HG03520 (cell line): ENCODE results near the gene DAG1.

Experiments
- ATAC-seq: cut with Tn5 transposase; IDR thresholded peaks from one replicate; pipeline ENCODE4 v1.9.1; 2021; ENCODE audit warnings: mild to moderate bottlenecking, moderate library complexity; ENCODE audit not compliant: unreplicated experiment

DAG1 gene

GRCh38 chr3:49469936-49470713 is at the start of gene DAG1:
Gene DAG1, plus strand, starts transcription at chr3:49470267. Its CDS starts 40,268 bp downstream, at chr3:49510535.
- ATAC-seq, result peak; percentile 79

GRCh38 chr3:49421890-49422378 is 48.1 kb upstream of the DAG1 start:
- no peak for ATAC-seq

- ATAC-seq, result no peak
These were observed 47.5 kb upstream of the DAG1 start, which contains the start of gene AMT for GRCh38 chr3:49422379-49423248. Gene AMT, minus strand, starts transcription at chr3:49422473. Its CDS starts 23 bp downstream, at chr3:49422450.

- no peak for ATAC-seq
These were observed 45.3 kb upstream of the DAG1 start for GRCh38 chr3:49424816-49425215.

- no peak for ATAC-seq
These were observed 42.5 kb upstream of the DAG1 start for GRCh38 chr3:49427586-49427985.

- ATAC-seq, result no peak
These were observed 41.4 kb upstream of the DAG1 start for GRCh38 chr3:49428752-49429080.

- ATAC-seq, result no peak
These were observed 35.3 kb upstream of the DAG1 start for GRCh38 chr3:49434731-49435130.

- ATAC-seq, result no peak
These were observed 24.7 kb upstream of the DAG1 start for GRCh38 chr3:49445391-49445790.

- no peak for ATAC-seq
These were observed 16.4 kb upstream of the DAG1 start for GRCh38 chr3:49453621-49454020.

GRCh38 chr3:49454458-49454857 is 15.6 kb upstream of the DAG1 start:
- ATAC-seq, result no peak

GRCh38 chr3:49454898-49455681 is 15.0 kb upstream of the DAG1 start:
- ATAC-seq, result no peak

- ATAC-seq, result no peak
These were observed 13.6 kb upstream of the DAG1 start for GRCh38 chr3:49456466-49456865.

- no peak for ATAC-seq
These were observed 9.7 kb upstream of the DAG1 start for GRCh38 chr3:49460188-49460890.

- ATAC-seq, result no peak
These were observed 9.1 kb upstream of the DAG1 start for GRCh38 chr3:49460956-49461355.

- ATAC-seq, result no peak
These were observed 8.5 kb upstream of the DAG1 start for GRCh38 chr3:49461443-49462171.

- no peak for ATAC-seq
These were observed 7.8 kb upstream of the DAG1 start for GRCh38 chr3:49462222-49462621.

- ATAC-seq, result no peak
These were observed 4.6 kb upstream of the DAG1 start for GRCh38 chr3:49465270-49466034.

- ATAC-seq, result no peak
These were observed 4.0 kb upstream of the DAG1 start for GRCh38 chr3:49466085-49466484.
